Measurements from ENCODE around the gene SLC52A3.

Gene SLC52A3

DNA sequence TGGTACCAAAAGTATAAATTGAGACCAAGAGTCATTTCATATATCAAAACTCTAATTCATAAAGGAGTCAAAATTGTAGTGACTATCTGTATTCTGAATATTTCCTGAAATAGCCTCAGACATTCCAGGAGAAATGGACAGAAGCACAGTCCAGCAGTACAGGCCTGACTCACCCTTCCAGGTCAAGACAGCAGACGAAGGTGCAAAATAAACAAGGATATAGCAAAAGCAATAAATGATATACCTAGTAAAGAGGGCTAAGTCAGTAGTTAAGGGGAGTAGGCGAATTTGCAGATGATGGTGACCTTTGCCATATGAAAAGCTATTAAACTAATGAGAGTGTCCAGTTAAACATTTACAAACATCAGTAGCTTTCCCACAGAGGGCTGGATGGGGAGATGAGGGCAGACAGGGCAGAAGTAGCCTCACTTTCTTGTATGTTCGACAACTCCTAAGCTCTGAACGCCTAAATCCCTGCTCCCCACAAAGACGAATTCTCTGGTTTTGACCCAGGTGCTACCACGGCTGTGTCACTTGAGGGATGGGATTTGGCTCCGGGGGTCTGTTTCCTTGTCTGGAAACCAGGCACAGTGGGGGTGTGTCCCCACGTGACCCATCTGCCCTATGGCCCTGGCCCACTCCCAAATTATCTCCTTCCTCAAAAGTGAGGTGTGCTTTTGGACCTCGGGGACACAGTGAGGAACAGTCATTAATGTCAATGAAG, 3.6 kb upstream of the SLC52A3 start:
- H3K4me3 ChIP-seq = no peak overlapping the region
- no peak overlapping the region for H3K27ac ChIP-seq

DNA sequence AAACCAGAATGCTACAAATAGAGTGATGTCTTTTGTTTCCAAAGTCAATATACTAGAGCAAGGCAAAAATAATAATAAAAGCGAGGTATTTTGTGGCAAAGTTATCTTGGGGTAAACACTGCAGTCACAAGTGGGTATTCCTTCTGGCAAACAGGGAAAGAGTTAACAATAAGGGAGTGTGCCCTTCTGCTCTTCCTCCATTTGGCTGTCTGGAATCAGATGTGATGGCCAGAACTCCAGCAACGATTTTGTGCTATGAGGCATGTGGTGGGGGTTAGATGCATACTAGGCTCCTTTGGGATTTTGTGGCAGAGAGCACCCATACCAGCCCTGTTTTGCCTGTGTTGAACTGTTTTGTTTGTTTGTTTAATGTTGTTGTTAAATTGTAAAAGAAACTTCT, 2.4 kb upstream of the SLC52A3 start:
- Histone ChIP-seq H3K27ac (no peak overlapping the region), H3K4me3 (no peak overlapping the region)

DNA sequence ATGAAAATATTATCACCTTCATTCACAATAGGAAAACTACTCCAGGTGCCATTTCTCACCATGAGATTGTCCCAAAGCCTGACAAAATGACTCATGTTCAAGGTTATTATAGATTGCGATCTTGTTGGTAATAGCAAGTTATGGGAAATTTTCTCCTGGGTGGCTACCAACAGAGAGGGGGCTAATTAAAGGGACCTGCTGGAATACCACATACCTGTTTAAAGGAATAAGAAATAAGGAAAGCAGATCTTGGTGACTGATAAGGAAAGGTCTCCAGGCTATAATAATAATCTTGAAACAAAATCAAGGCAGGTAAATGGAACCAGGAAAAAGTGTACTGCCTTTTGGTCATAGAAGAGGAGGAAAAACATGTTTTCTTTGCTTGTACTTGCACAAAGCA, 1.4 kb downstream of the SLC52A3 start:
- no peak overlapping the region for H3K4me3 ChIP-seq

DNA sequence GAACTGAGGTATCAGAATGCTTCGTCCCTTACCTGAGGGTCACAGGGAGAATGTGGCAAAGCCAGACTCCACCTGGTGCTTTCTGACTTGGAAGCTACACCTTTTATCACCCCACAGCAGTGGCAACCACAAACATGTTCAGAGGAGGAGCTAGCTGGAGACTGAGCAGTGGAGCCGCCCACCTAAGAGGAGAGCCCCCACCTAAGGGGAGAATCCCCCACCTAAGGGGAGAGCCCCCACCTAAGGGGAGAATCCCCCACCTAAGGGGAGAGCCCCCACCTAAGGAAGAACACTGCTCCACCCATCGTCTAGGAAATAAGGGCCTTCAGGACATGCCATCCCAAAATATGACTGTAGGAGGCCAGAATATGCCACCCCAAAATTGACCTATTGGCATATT, 4.0 kb downstream of the SLC52A3 start:
- Histone ChIP-seq H3K4me3 (no peak overlapping the region), H3K27ac (no peak overlapping the region)

More for the DNA sequence above, 1.4 kb downstream of the SLC52A3 start:
- H3K27ac ChIP-seq = no peak overlapping the region

DNA sequence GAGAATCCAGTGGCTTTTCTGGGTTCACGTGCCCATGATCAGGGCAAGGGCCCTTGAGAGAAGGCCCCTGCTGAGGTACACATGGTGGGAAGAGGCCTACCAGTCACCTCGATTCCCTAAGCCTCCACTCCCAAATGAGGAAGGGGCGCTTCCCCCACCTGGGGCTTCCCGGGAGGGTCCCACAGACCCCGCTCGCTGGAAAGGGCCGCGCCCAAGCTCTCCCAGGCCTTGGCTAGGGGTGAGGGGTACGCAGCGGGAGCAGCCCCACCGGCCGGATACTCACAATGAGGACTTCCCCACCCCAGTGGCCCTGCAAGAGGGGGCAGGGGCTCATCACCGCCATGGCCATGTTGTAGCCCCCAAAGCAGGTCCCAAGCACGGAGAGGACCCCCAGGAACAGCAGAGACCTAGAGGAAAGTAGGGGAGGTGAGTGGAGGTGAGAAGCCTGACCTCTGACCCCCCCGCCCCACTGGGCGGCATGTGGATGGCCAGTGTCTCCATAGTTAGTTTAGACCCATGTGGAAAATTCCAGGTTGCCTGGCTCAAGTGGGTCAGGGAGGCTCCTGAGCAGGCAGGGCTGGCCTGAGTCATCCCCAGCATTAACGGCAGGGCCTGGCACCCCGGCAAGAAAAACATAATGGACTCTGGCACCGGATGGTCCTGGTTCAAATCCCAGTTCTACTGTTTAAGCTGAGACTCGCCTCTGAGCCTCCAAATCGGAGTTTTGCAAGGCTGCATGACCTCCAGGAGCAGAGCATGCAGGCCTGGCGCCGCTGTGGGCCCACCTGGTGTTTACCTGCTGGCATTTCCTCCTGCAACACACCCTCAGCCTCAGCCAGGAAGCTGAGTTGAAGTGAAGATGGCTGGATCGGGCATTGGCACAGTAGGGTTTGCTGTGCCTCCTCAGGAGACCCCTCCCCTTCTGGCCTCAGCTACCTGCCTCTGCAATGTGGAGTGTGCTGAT, 6.6 kb downstream of the SLC52A3 start:
- H3K4me3 ChIP-seq = no peak overlapping the region
- H3K27ac ChIP-seq = no peak overlapping the region

DNA sequence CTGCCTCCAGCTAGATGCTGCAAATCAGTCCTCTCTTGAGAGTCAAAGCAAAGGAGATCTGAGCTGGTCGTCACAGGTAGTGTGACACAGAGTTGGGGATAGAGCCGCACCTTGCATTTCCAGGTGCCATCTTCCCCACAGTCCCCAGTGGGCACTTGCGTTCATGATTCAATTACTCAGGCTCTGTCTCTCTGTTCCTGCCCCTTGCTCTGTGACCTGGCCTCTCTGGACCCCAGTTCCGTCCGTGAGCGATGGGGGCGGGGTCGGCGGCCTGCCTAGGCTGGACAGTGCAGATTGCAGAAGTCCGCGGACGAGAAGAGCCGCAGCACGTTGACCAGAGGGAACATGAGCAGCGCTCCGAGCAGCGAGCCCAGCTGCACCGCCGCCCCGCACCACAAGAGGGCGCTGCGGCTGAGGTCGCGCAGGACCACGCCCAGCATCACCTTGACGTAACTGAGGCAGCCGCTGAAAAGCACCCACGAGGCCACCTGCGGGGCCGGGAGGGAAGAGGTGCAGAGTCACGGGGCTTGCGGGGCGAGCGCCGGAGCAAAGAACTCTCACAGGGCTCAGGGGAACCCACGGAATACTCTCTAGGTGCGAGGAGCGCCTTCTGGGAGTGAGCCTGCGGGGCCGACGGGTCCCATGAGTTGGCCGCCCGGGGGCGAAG, 7.4 kb downstream of the SLC52A3 start:
- Histone ChIP-seq H3K4me3 (no peak overlapping the region), H3K27ac (no peak overlapping the region)

DNA sequence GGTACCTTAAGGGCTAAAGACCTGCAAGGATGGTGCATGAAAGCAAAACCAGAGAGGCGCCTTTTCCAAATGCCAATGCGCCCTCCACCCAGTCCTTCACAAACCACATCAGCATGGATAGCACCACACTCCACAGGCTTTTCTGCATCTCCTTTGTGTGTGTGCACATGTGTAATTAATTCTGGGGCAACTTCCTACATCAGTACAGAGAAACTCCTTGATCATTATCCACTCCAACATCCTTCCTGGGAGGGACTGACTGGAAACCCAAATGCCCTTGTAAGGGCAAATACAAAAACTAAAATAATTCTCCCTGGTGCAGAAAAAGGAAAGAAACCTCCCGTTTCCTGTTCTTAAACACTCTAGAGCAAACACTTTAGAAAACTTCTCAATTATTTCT, 10.8 kb downstream of the SLC52A3 start:
- Histone ChIP-seq H3K27ac (no peak overlapping the region), H3K4me3 (no peak overlapping the region)

DNA sequence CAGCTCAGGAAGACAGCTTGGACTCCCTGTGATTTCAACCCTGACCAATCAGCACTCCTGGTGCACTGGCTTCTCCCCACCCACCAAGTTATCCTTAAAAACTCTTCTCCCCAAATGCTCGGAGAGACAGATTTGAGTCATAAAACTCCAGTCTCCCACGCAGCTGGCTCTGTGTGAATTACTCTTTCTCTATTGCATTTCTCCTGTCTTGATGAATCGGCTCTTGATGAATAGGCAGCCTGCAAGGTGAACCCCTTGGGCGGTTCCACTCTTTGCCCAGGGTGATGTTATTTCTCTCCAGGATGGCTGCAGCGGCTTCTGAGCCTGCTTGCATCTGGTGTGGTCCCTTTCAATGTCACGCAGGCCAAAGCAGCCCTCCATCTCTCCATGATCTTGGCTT, 12.4 kb downstream of the SLC52A3 start:
- no peak overlapping the region for H3K4me3 ChIP-seq
- H3K27ac ChIP-seq = no peak overlapping the region

DNA sequence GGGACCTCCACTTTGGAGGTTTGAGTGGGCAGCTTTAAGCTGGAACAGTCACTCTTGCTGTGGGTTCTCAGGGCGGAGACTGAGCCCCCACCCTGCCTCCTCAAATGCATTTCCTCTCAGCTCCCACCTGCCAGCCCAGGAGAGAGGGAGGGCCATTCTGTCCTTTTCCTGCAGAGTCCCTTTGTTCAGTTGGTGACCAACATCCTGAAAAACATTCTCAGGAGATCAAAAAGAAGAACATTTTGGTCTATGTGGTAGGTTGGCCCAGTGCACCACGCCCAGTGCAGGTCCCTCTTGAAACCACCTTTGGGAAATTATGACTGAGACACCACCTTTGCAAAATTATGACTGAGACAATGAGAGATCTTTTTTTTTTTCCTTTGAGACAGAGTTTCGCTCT, 13.4 kb downstream of the SLC52A3 start:
- Histone ChIP-seq H3K4me3 (no peak overlapping the region), H3K27ac (no peak overlapping the region)

DNA sequence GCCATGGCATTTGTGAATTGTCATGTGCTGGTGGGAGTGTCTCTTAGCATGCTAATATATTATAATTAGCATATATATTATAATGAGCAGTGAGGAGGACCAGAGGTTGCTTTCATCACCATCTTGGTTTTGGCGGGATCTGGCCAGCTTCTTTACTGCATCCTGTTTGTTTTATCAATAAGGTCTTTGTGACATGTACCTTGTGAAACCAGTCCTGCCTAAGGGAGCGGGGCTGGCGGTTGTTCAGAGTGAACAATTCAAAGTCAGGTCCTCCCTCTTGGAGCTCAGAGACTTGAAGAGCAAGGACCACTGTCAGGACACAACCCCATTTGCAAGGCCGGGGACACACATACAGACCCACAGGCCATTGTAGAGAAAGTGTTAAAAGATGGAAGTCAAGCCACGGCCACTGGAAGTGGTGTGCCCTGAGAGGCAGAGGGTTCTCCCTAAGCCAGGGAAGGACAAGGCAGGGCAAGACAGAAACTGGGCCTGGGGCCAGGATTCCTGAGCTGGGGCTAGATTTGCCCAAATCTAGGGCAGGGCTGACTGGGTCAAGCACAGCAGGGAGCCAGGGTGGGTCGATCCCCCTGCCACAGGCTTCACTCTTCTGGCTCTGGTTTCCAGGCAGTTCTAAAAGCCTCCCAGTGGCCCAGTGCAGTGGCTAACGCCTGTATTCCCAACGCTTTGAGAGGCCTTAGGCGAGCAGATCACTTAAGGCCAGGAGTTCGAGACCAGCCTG, 14.2 kb downstream of the SLC52A3 start:
- H3K4me3 ChIP-seq = no peak overlapping the region
- H3K27ac ChIP-seq = no peak overlapping the region

DNA sequence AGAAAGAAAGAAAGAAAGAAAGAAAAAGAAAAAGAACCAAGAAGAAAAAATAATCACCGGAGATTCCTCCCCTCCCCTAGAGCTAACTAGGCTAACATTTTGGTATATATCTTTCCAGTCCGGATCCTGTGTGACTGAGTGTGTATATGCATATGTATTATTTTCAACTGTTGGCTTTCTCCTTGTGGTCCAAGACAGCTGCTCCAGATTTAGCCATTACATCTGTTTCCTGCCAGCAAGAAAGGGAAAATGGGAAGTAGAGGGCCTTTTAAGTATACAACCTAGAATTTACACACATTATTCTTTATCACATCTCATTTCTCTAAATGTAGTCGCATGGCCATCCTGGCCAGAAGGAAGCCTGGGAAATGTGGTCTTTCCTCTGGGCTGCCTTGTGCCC, 15.2 kb downstream of the SLC52A3 start:
- Histone ChIP-seq H3K27ac (no peak overlapping the region), H3K4me3 (no peak overlapping the region)

DNA sequence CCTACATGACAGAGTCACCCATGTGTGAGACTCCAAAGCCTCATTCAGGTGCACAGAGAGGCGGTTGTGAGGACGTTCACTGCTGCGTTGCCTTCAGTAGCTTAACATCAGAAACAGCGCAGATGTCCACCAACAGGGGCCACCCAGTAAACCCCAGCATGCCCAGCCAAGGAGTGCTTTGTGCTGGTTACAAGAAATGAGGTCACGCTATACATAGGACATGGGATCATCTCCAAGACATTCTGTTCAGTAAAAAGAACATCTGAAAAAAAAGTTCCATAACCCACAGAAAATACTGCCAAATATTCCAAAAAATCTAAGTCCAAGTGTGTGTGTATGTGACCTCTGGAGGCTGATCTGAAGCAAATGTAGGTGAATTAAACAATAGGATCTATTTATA, 16.0 kb downstream of the SLC52A3 start:
- no peak overlapping the region for H3K27ac ChIP-seq
- no peak overlapping the region for H3K4me3 ChIP-seq

DNA sequence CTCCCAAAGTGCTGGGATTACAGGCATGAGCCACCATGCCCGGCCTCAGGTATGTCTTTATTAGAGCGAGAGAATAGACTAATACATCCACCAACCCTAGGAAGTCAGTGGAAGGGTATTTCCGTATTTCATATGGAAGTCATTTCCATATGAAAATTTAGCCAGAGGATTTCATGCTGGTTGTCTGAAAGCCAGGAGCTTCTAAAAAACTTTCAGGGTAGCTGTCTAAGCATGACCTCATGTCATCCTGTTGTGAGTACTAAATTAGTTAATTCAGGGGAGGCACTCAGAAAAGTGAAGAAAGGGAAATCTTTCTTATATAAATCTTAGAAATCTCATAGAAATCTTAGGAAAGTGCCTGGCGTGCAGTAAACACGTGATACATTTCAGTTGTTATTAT, 16.5 kb downstream of the SLC52A3 start:
- Histone ChIP-seq H3K4me3 (no peak overlapping the region), H3K27ac (no peak overlapping the region)

DNA sequence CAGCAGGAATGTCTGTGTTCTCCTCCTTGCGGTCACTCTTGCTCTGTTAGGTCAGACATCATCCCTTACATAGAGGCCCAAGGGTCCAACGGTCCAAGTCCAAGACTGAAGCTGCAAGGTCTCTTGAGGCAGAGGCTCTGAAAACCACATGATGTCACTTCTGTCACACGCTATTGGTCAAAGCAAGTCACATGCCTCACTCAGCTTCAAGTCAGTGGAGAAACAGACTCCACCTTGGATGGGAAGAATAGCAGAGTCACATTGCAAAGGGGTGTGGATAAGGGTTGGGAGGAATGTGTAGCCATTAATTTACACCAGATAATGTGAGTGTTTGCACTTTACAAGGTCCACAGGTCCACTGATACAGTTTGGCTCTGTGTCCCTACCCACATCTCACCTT, 17.5 kb downstream of the SLC52A3 start:
- Histone ChIP-seq H3K27ac (no peak overlapping the region), H3K4me3 (no peak overlapping the region)

DNA sequence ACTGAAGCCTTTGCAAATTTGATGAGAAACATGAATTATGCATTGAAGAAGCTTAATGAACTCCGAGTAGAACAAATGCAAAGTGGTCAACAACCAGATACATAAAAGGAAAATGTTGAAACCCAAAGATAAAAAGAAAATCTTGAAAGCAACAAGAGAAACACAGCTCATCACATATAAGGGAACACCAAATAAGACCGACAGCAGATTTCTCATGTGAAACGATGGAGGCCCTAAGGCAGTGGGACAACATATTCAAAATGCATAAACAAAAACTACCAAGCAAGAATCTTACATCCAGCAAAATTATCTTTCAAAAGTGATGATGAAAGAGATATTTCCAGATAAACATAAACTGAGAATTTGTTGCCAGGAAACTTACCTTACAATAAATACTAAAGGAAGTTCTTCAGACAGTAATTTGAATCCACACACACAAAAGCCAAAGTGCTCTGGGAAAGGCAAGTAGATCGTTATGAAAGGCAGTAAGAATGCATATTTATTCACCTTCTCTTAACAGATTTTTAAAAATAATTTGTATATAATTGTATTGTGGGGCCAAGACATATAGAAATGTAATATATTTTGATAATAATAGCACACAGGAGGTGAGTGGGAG, 22.5 kb downstream of the SLC52A3 start:
- no peak overlapping the region for H3K4me3 ChIP-seq
- no peak overlapping the region for H3K27ac ChIP-seq

DNA sequence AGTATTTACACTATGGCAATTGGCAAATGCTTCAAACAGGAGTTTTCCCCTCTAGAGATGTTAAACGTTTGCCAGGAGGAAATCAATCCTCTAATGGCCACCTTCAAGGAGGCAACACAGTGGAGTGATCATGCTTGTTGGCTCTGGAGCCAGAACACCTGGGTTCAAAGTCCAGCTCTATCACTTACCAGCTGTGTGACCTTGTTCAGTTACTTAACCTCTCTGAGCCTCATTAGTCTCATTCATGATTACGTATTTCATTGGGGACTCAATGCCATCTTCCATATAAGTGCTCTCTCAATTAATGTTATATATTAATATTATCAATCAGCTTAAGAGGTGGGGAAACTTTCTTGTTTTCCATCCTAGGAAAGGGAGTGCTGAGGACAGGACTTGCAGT, 26.1 kb downstream of the SLC52A3 start:
- no peak overlapping the region for H3K4me3 ChIP-seq

DNA sequence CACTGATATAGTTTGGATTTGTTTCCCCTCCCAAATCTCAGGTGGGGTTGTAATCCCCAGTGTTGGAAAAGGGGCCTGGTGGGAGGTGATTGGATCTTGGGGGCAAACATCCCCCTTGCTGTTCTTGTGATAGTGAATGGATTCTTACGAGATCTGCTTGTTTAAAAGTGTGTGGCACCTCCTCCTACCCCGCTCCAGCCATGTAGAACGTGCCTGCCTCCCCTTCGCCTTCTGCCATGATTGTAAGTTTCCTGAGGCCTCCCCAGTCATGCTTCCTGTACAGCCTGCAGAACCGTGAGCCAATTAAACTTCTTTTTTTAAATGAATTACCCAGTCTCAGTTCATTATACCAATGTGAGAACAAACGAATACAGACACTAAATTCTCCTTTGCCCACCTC, 26.7 kb downstream of the SLC52A3 start:
- H3K27ac ChIP-seq = no peak overlapping the region
- no peak overlapping the region for H3K4me3 ChIP-seq

More for the DNA sequence above, 26.1 kb downstream of the SLC52A3 start:
- no peak overlapping the region for H3K27ac ChIP-seq

DNA sequence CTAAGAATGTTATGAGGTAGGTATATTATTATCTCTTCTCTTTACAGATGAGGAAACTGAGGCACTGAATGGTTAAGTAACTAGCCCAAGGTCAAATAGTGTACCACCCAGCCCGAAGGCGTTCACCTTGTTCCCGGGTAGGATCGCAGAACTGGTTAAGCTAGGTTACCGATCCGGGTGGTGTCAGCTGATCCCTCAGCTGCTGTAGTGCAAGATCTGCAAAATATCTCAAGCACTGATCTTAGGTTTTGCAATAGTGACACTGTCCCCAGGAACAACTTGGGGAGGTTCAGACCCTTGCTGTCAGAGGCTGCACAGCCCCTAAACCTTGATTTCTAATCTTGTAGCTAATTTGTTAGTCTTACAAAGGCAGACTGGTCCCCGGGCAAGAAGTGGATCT, 28.1 kb downstream of the SLC52A3 start:
- no peak overlapping the region for H3K4me3 ChIP-seq
- no peak overlapping the region for H3K27ac ChIP-seq

DNA sequence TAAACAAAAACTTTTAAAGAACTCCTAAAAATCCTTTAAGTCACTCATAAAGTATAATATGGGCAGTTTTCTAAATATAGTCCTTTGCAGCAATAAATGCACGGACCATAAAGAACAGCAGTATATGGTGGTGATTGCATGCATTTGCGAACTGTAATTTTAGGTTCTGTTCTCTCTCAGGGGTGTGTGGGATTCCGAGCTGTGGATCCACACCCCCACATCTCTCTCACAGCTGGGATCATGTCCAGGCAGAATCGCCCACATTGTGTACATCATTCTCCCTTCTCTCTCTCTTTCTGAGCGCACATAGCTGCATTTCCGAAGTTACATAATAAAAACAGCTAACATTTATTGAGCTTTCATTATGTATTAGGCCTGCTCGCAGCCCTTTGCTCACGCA, 28.6 kb downstream of the SLC52A3 start:
- no peak overlapping the region for H3K4me3 ChIP-seq
- H3K27ac ChIP-seq = no peak overlapping the region

DNA sequence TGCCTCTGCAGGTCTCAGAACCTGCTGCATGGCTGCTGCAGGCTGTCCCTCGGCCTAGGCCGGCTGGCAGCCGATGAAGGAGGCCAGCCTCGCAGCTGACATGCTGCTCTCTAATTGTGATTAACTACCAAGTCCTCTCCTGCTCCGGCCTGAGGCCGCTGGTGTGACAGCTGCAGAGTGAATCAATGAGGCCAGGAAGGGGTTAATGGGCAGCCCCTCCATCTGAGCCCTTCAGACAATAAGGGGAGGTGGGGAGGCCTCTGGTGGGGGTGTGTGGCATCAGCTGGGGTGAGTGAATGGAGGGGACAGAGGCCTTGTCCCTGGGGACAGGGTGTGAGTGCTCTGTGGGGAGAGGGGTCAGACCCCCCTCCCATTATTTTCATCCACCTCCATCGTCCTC, 34.4 kb downstream of the SLC52A3 start:
- Histone ChIP-seq H3K27ac (no peak overlapping the region), H3K4me3 (no peak overlapping the region)
